Gastroesophageal sphincter (tissue), 4 donors: ENCODE data around the gene TAGLN2. TPM values are rescaled to one million over a fixed set of nuclear protein-coding genes. Genes with fewer than 3 reads are reported as not detected.
A peak's percentile ranks its signal among the peaks of the same experiment; 100 is the strongest.

ENCODE experiments used
- ATAC-seq: fragments of 150-250 bp; one replicate; pipeline ENCODE4 v1.9.1; 2016; ENCODE audit warnings: mild to moderate bottlenecking, moderate library complexity
- H3K27ac ChIP-seq, 4 donors: fragments of 200-600 bp; sonication (generic) in 3 of 4; 1 replicate in 3 of 4; 2 replicates in 1 of 4; pipeline ENCODE4 v1.5.1; 2016 to 2019
- H3K27me3 ChIP-seq: fragments of 200-600 bp; sonication (generic); one replicate; pipeline ENCODE4 v1.5.1; 2019
- H3K36me3 ChIP-seq, 2 donors: fragments of 200-600 bp; sonication (generic); one replicate each; pipeline ENCODE4 v1.5.1; 2019; ENCODE audit warnings: control low read depth in 1 of 2
- H3K4me1 ChIP-seq, 3 donors: fragments of 200-600 bp; sonication (generic); 1 replicate in 2 of 3; 2 replicates in 1 of 3; pipeline ENCODE4 v1.5.1; 2016 to 2019; ENCODE audit warnings: control low read depth in 2 of 3
- H3K4me3 ChIP-seq, 2 donors: fragments of 200-600 bp; sonication (generic); one replicate each; pipeline ENCODE4 v1.5.1; 2019; ENCODE audit warnings: mild to moderate bottlenecking in 1 of 2, moderate library complexity in 1 of 2
- H3K9me3 ChIP-seq, 3 donors: fragments of 200-600 bp; sonication (generic); one replicate each; pipeline ENCODE4 v1.5.1; 2017 to 2019; ENCODE audit warnings: control low read depth in 2 of 3
- CTCF ChIP-seq, 4 experiments: fragments of 200-600 bp in 2 of 4; fragments of 450-650 bp in 2 of 4; sonication (generic) in 1 of 4; IDR thresholded peaks; one replicate each; pipeline ENCODE4 v1.5.1; 2017 to 2019; ENCODE audit warnings: antibody characterized with exemption in 4 of 4, mild to moderate bottlenecking in 2 of 4, moderate library complexity in 2 of 4
- EP300 ChIP-seq: sonication (generic); formaldehyde crosslinking; IDR thresholded peaks from one replicate; pipeline ENCODE4 v1.6.1; 2017; ENCODE audit warnings: antibody characterized with exemption, mild to moderate bottlenecking
- POLR2A ChIP-seq, 2 donors: fragments of 450-650 bp; IDR thresholded peaks; one replicate each; pipeline ENCODE4 v1.6.1; 2017; ENCODE audit warnings: antibody characterized with exemption in 2 of 2, mild to moderate bottlenecking in 2 of 2, moderate library complexity in 1 of 2
- POLR2AphosphoS5 ChIP-seq: sonication (generic); formaldehyde crosslinking; IDR thresholded peaks from one replicate; pipeline ENCODE4 v1.6.1; 2017; ENCODE audit warnings: antibody characterized with exemption
- WGBS, 2 donors: methylation state at CpG; one replicate each; pipeline ENCODE4 v1.1.5; 2018; ENCODE audit warnings: low coverage in 1 of 2; 5-methylcytosine and 5-hydroxymethylcytosine counted together
- total RNA-seq, 4 donors: library from RNA; depleted of rRNA; stranded (reverse); fragments of >200 nt; gene quantifications; one replicate each; pipeline ENCODE4 v1.1.0, GENCODE V29; 2016

TAGLN2 gene
- total RNA-seq, 4 donors from 2014 or later: 75.3 to 239 (median 217) TPM

DNA sequence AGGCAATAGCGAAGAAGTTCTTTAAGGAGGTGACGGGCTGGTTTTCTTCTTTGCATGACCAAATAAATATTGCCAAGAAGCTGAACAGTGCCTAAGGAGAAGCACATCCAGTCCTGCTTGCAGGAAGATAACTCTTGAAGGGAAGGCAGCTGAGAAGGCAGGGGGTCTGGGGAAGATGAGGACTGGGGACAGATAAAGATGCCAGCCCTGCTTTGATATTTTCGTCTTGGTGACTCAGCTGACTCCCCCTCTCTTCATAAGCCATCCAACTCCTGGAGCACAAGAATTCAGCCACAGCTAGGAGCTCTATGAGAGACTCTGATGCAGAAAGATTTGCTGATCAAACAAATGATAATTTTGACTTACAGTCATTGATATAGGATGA, 28.8 kb downstream of the TAGLN2 start:
- H3K4me3 ChIP-seq: no peak overlapping the region
- 61 to 94% methylated on average over 2 to 3 of the region's 3 CpGs for WGBS, 2 donors
- TF ChIP-seq POLR2AphosphoS5 (no peak), POLR2A (IDR thresholded peaks at IDR 0.05) (no peak), EP300 (no peak), CTCF (IDR thresholded peaks at IDR 0.05) (no peak)
- H3K27me3 ChIP-seq: no peaks in the 10 kb centered on the region
- no peaks in the 10 kb centered on the region for H3K9me3 ChIP-seq
- H3K27ac ChIP-seq: peak overlapping the region in 1 of 4 donors; percentile 40
- peaks cover 0 to 21% (median 10%) of the 10 kb centered on the region in 3 donors for H3K4me1 ChIP-seq
- no peak for ATAC-seq
- H3K36me3 ChIP-seq: no peaks in the 10 kb centered on the region

DNA sequence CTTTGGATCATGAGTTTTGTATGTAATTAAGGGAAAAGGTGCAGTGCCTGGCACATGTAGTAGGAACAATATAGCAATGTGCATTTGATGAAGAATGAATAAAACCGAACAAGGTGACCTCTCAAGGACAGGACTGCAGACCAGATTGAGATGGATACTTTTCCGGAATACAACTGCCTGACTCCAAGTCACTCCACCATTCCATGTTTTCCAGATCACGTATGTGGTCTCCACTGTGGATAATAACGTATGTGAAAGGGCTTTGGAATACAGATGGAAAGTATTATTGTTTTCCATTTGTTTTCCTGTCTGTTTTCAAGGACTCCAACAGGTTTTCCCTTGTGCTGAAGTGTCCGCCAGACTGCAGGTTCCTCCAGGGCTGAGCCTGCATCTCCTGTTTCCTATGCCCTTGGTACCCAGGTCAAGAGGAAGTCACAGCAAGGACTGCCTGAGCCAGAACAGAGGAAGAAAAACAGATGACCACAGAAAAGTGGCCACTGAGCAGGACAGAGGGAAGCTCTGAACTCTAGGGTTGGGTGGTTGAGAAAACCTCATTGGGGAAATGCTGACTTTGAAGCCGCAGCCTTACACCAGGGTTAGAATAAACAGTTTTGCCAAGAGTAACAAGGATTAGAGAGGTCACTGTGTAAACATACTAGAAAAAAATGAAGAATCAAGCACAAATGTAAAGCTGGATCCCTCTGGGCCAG, 29.3 kb downstream of the TAGLN2 start:
- Histone ChIP-seq H3K4me1 (peaks cover 0 to 21% (median 10%) of the 10 kb centered on the region in 3 donors), H3K36me3 (no peaks in the 10 kb centered on the region), H3K27me3 (no peaks in the 10 kb centered on the region), H3K4me3 (no peak overlapping the region), H3K9me3 (no peaks in the 10 kb centered on the region), H3K27ac (peak overlapping the region in 1 of 4 donors; percentile 40)
- 70 to 72% methylated on average over 3 to 6 of the region's 6 CpGs for WGBS, 2 donors
- peak; percentile 26 for ATAC-seq
- TF ChIP-seq POLR2A (IDR thresholded peaks at IDR 0.05) (no peak), CTCF (IDR thresholded peaks at IDR 0.05) (no peak), EP300 (no peak), POLR2AphosphoS5 (no peak)

- no peaks in the 10 kb centered on the region for H3K27me3 ChIP-seq
- H3K4me1 ChIP-seq: peaks cover 0 to 17% (median 7%) of the 10 kb centered on the region in 3 donors
- no peaks in the 10 kb centered on the region for H3K36me3 ChIP-seq
- 80% methylated on average over 3 of the region's 3 CpGs; no CpG with 5 or more reads in 1 of the 2 donors for WGBS, 2 donors
- no peak for TF ChIP-seq EP300
- TF ChIP-seq POLR2A (IDR thresholded peaks at IDR 0.05): no peak
- TF ChIP-seq CTCF (IDR thresholded peaks at IDR 0.05): no peak
- no peak for TF ChIP-seq POLR2AphosphoS5
- H3K27ac ChIP-seq: no peak overlapping the region
- ATAC-seq: no peak
- H3K9me3 ChIP-seq: no peaks in the 10 kb centered on the region
- no peak overlapping the region for H3K4me3 ChIP-seq
These were observed 30.0 kb downstream of the TAGLN2 start for GRCh38 chr1:159895286-159895685.

DNA sequence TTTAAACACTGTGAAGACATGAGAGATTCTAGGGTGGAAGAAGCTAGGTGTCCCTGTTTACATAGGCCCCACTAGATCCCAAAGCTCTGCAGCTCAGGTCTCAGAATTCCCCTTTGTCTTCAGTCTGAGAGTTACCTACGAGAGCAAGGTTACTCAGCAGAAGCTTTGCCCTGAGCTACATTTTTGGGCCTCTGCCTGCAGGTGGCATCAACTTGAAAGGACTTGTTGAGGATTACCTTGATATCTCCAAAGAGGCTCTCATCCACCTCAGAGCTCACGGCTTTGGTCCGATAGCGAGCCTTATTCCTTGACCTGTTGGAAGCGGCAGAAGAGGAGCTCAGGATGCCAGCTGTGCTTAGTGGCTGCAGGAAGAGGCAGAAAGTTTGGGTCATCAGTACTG, 32.4 kb downstream of the TAGLN2 start:
- 86% methylated on average over 4 of the region's 5 CpGs; no CpG with 5 or more reads in 1 of the 2 donors for WGBS, 2 donors
- Histone ChIP-seq H3K9me3 (no peaks in the 10 kb centered on the region), H3K36me3 (no peaks in the 10 kb centered on the region), H3K27me3 (no peaks in the 10 kb centered on the region), H3K4me3 (no peak overlapping the region), H3K27ac (no peak overlapping the region), H3K4me1 (peaks cover 0 to 19% (median 4%) of the 10 kb centered on the region in 3 donors)
- TF ChIP-seq CTCF (IDR thresholded peaks at IDR 0.05) (no peak), POLR2AphosphoS5 (no peak), POLR2A (IDR thresholded peaks at IDR 0.05) (no peak), EP300 (no peak)
- no peak for ATAC-seq
